Stomach (tissue), 9 donors: ENCODE data around the gene PCA3. TPM values are rescaled to one million over a fixed set of nuclear protein-coding genes. Genes with fewer than 3 reads are reported as not detected.

Experiments
- DNase-seq, 2 donors: peaks; one replicate each; pipeline versions ENCODE4 v3.0.0 to v3.0.0-alpha.2; 2013 to 2019
- H3K27ac ChIP-seq, 5 donors: fragments of 200-600 bp in 4 of 5; sonication (generic) in 4 of 5; one replicate each; pipeline ENCODE4 v1.5.1; 2013 to 2019; ENCODE audit warnings: mild to moderate bottlenecking in 1 of 5, moderate library complexity in 1 of 5
- H3K27me3 ChIP-seq, 3 donors: fragments of 200-600 bp; sonication (generic); one replicate each; pipeline ENCODE4 v1.5.1; 2017 to 2019; ENCODE audit warnings: mixed run types in 1 of 3
- H3K36me3 ChIP-seq, 4 donors: fragments of 200-600 bp; sonication (generic); 1 replicate in 3 of 4; 2 replicates in 1 of 4; pipeline ENCODE4 v1.5.1; 2016 to 2019
- H3K4me1 ChIP-seq, 4 donors: fragments of 200-600 bp; sonication (generic); one replicate each; pipeline ENCODE4 v1.5.1; 2016 to 2019
- H3K4me3 ChIP-seq, 4 donors: fragments of 200-600 bp; sonication (generic) in 3 of 4; one replicate each; pipeline ENCODE4 v1.5.1; 2016 to 2019; ENCODE audit warnings: mild to moderate bottlenecking in 1 of 4
- H3K9me3 ChIP-seq, 4 donors: fragments of 200-600 bp; sonication (generic); one replicate each; pipeline ENCODE4 v1.5.1; 2016 to 2019
- CTCF ChIP-seq, 7 experiments: fragments of 450-650 bp in 4 of 7; fragments of 200-600 bp in 3 of 7; sonication (generic) in 3 of 7; IDR thresholded peaks; one replicate each; pipeline ENCODE4 v1.5.1; 2016 to 2019; ENCODE audit warnings: antibody characterized with exemption in 7 of 7, control low read depth in 2 of 7, mild to moderate bottlenecking in 1 of 7
- EP300 ChIP-seq: sonication (generic); formaldehyde crosslinking; IDR thresholded peaks from one replicate; pipeline ENCODE4 v1.6.1; 2017; ENCODE audit warnings: antibody characterized with exemption
- POLR2A ChIP-seq, 4 donors: fragments of 450-650 bp; IDR thresholded peaks; one replicate each; pipeline ENCODE4 v1.6.1; 2016; ENCODE audit warnings: antibody characterized with exemption in 4 of 4, control low read depth in 2 of 4, mild to moderate bottlenecking in 1 of 4, moderate library complexity in 1 of 4
- POLR2AphosphoS5 ChIP-seq, 3 donors: sonication (generic); formaldehyde crosslinking; IDR thresholded peaks; one replicate each; pipeline ENCODE4 v1.6.1; 2016; ENCODE audit warnings: antibody characterized with exemption in 3 of 3
- WGBS, 5 donors: extraction: QIAGEN DNeasy Blood & Tissue Kit in 3 of 5; methylation state at CpG; one replicate each; pipeline versions ENCODE4 v1.1.5 to v1.1.7; 2013 to 2018; 5-methylcytosine and 5-hydroxymethylcytosine counted together
- intact Hi-C: fragments of 100-400 bp; cut with DNase I; formaldehyde crosslinking; loops from one replicate; pipeline ENCODE4 v1.15.1; 2023; ENCODE audit warnings: low total_unique reads
- polyA plus RNA-seq, 3 donors: library from polyadenylated mRNA; stranded (reverse); fragments of 200-250 nt; gene quantifications; one replicate each; pipeline ENCODE4 v1.2.3, GENCODE V29; 2013
- total RNA-seq, 5 donors: library from RNA; depleted of rRNA; stranded (reverse); fragments of >200 nt; gene quantifications; one replicate each; pipeline versions ENCODE4 v1.1.0 to v1.2.3, GENCODE V29; 2014 to 2016
- donor health status: healthy with polysubstance abuse.
- donor health status: Bipolar disorder and iron deficiency.
- donor health status: healthy.

The PCA3 gene
- total and polyA plus RNA-seq, 8 donors: 0.45 to 0.73 TPM; not detected in 6

- TF ChIP-seq CTCF (IDR thresholded peaks at IDR 0.05) (no peak), EP300 (no peak), POLR2A (IDR thresholded peaks at IDR 0.05) (no peak), POLR2AphosphoS5 (IDR thresholded peaks at IDR 0.05) (no peak)
- WGBS, 5 donors: 58 to 77% (median 71%) methylated on average over 3 of the region's 3 CpGs
- Histone ChIP-seq H3K27ac (no peak overlapping the region), H3K4me3 (no peak overlapping the region), H3K4me1 (peaks cover 0 to 17% (median 6%) of the 10 kb centered on the region in 4 donors), H3K27me3 (peaks cover 0 to 6% (median 0%) of the 10 kb centered on the region in 3 donors), H3K9me3 (no peaks in the 10 kb centered on the region), H3K36me3 (no peaks in the 10 kb centered on the region)
- DNase-seq: no peak
- intact Hi-C loops: no loop called here
These were observed 35.1 kb upstream of the PCA3 start for GRCh38 chr9:76729116-76729515.

- H3K36me3 ChIP-seq: no peaks in the 10 kb centered on the region
- TF ChIP-seq POLR2AphosphoS5 (IDR thresholded peaks at IDR 0.05): no peak
- no peak for TF ChIP-seq POLR2A (IDR thresholded peaks at IDR 0.05)
- TF ChIP-seq EP300: no peak
- no peak for TF ChIP-seq CTCF (IDR thresholded peaks at IDR 0.05)
- H3K4me1 ChIP-seq: peaks cover 0 to 17% (median 6%) of the 10 kb centered on the region in 4 donors
- intact Hi-C loops: no loop called here
- no peak overlapping the region for H3K27ac ChIP-seq
- DNase-seq: peak in 1 of 2 donors; percentile 38
- WGBS, 5 donors: 58 to 76% (median 65%) methylated on average over 8 of the region's 8 CpGs
- H3K27me3 ChIP-seq: peaks cover 0 to 6% (median 0%) of the 10 kb centered on the region in 3 donors
- no peak overlapping the region for H3K4me3 ChIP-seq
- H3K9me3 ChIP-seq: no peaks in the 10 kb centered on the region
These were observed 34.1 kb upstream of the PCA3 start for GRCh38 chr9:76729980-76730737.

- no peaks in the 10 kb centered on the region for H3K36me3 ChIP-seq
- no peaks in the 10 kb centered on the region for H3K9me3 ChIP-seq
- H3K27me3 ChIP-seq: peaks cover 0 to 4% (median 0%) of the 10 kb centered on the region in 3 donors
- DNase-seq: no peak
- no peak overlapping the region for H3K27ac ChIP-seq
- intact Hi-C loops: no loop called here
- TF ChIP-seq POLR2A (IDR thresholded peaks at IDR 0.05): no peak
- no peak for TF ChIP-seq POLR2AphosphoS5 (IDR thresholded peaks at IDR 0.05)
- no peak for TF ChIP-seq EP300
- no peak for TF ChIP-seq CTCF (IDR thresholded peaks at IDR 0.05)
- WGBS, 5 donors: 82 to 96% (median 91%) methylated on average over 6 of the region's 6 CpGs
- no peak overlapping the region for H3K4me3 ChIP-seq
- peaks cover 0 to 17% (median 6%) of the 10 kb centered on the region in 4 donors for H3K4me1 ChIP-seq
These were observed 33.4 kb upstream of the PCA3 start for GRCh38 chr9:76730801-76731200.

GRCh38 chr9:76732341-76732958 is 31.8 kb upstream of the PCA3 start:
- no peaks in the 10 kb centered on the region for H3K36me3 ChIP-seq
- H3K27ac ChIP-seq: no peak overlapping the region
- intact Hi-C loops: no loop called here
- no peak for DNase-seq
- peaks cover 0 to 13% (median 6%) of the 10 kb centered on the region in 4 donors for H3K4me1 ChIP-seq
- WGBS, 5 donors: 40 to 81% (median 47%) methylated on average over 3 of the region's 3 CpGs
- no peaks in the 10 kb centered on the region for H3K27me3 ChIP-seq
- no peak overlapping the region for H3K4me3 ChIP-seq
- no peaks in the 10 kb centered on the region for H3K9me3 ChIP-seq
- no peak for TF ChIP-seq POLR2AphosphoS5 (IDR thresholded peaks at IDR 0.05)
- no peak for TF ChIP-seq CTCF (IDR thresholded peaks at IDR 0.05)
- TF ChIP-seq EP300: no peak
- TF ChIP-seq POLR2A (IDR thresholded peaks at IDR 0.05): no peak
